Measurements from ENCODE around the gene PDSS2. TPM values are rescaled to one million over a fixed set of nuclear protein-coding genes. Genes with fewer than 3 reads are reported as not detected.

PDSS2 gene
- total and polyA plus RNA-seq, 4 donors, result 6.6 to 19.8 (median 15.6) TPM

GRCh38 chr6:107105511-107106116, 353.8 kb downstream of the PDSS2 start:
- 71 to 81% methylated on average over 7 of the region's 7 CpGs for WGBS, 2 donors
- DNase-seq, result no peak
- Histone ChIP-seq H3K27ac (ENCODE audit: low read depth in 1 of 2, low read length in 1 of 2) (no peak overlapping the region), H3K27me3 (ENCODE audit: control insufficient read depth in 3 of 3, insufficient read depth in 3 of 3, low read length in 2 of 3) (no peaks in the 10 kb centered on the region), H3K36me3 (ENCODE audit: control insufficient read depth in 4 of 4, insufficient read depth in 4 of 4, low read length in 4 of 4) (no peaks in the 10 kb centered on the region), H3K4me3 (no peak overlapping the region), H3K9ac (ENCODE audit: insufficient read depth in 1 of 2, low read length in 2 of 2) (no peak overlapping the region), H3K9me3 (ENCODE audit: control insufficient read depth in 4 of 4, insufficient read depth in 3 of 4, low read length in 3 of 4) (no peaks in the 10 kb centered on the region), H3K4me1 (ENCODE audit: control insufficient read depth in 5 of 5, insufficient read depth in 5 of 5, low read length in 5 of 5) (peaks cover 0 to 9% (median 0%) of the 10 kb centered on the region in 5 donors)
- no peak for ATAC-seq (ENCODE audit: insufficient read depth, low FRiP score)
- no peak for TF ChIP-seq CTCF (IDR thresholded peaks at IDR 0.05; ENCODE audit: control extremely low read depth, extremely low read depth)

GRCh38 chr6:107103082-107103481, 356.3 kb downstream of the PDSS2 start:
- Histone ChIP-seq H3K27ac (ENCODE audit: low read depth in 1 of 2, low read length in 1 of 2) (no peak overlapping the region), H3K27me3 (ENCODE audit: control insufficient read depth in 3 of 3, insufficient read depth in 3 of 3, low read length in 2 of 3) (no peaks in the 10 kb centered on the region), H3K36me3 (ENCODE audit: control insufficient read depth in 4 of 4, insufficient read depth in 4 of 4, low read length in 4 of 4) (no peaks in the 10 kb centered on the region), H3K4me3 (no peak overlapping the region), H3K9ac (ENCODE audit: insufficient read depth in 1 of 2, low read length in 2 of 2) (no peak overlapping the region), H3K9me3 (ENCODE audit: control insufficient read depth in 4 of 4, insufficient read depth in 3 of 4, low read length in 3 of 4) (no peaks in the 10 kb centered on the region), H3K4me1 (ENCODE audit: control insufficient read depth in 5 of 5, insufficient read depth in 5 of 5, low read length in 5 of 5) (peaks cover 0 to 6% (median 0%) of the 10 kb centered on the region in 5 donors)
- no peak for DNase-seq
- ATAC-seq (ENCODE audit: insufficient read depth, low FRiP score), result no peak
- no peak for TF ChIP-seq CTCF (IDR thresholded peaks at IDR 0.05; ENCODE audit: control extremely low read depth, extremely low read depth)
- WGBS, 2 donors, result 93 to 98% methylated on average over 6 of the region's 6 CpGs

Small RNA genes lying within 50 kb of the gene (small RNA-seq; reads per million reads assigned to genes)
- gene AL591516.1 (ENCODE audit: low replicate concordance), result not detected
- not detected for gene RNU6-1299P (ENCODE audit: low replicate concordance)

Other genes with a start within 250 kb of the PDSS2 start
- 10 to 100 TPM in 1 of 2 donors, 1 to 10 TPM in 1; 9.2 to 14.5 TPM for gene SOBP, start 30.6 kb upstream of the PDSS2 start, total RNA-seq
- 1 to 10 TPM; 1.6 to 2.5 TPM for gene SOBP, start 30.6 kb upstream of the PDSS2 start, polyA plus RNA-seq

Data from lung (tissue), 13 donors.